Loucy (cell line): Measurements from ENCODE around the gene SNX14.

Source experiments
- H2AFZ ChIP-seq: fragments of 200-600 bp; sonication (generic); 2 replicates; pipeline ENCODE4 v1.6.0; 2016; ENCODE audit warnings: antibody characterized with exemption, mild to moderate bottlenecking, low read length, moderate library complexity
- H3F3A ChIP-seq: fragments of 200-600 bp; 2 replicates; pipeline ENCODE4 v1.6.0; 2016; ENCODE audit warnings: antibody characterized with exemption, low read depth, mild to moderate bottlenecking
- H3K27me3 ChIP-seq: fragments of 200-600 bp; sonication (generic); 2 replicates; pipeline ENCODE4 v1.6.1; 2014; ENCODE audit warnings: low read length, mild to moderate bottlenecking; ENCODE audit not compliant: insufficient read depth, poor library complexity, severe bottlenecking
- H3K36me3 ChIP-seq: fragments of 200-600 bp; sonication (generic); 2 replicates; pipeline ENCODE4 v1.6.1; 2016; ENCODE audit warnings: low read length; ENCODE audit not compliant: insufficient read depth
- H3K4me1 ChIP-seq: fragments of 200-600 bp; sonication (generic); 2 replicates; pipeline ENCODE4 v1.5.1; 2014; ENCODE audit warnings: low read length, mild to moderate bottlenecking; ENCODE audit not compliant: insufficient read depth, poor library complexity, severe bottlenecking
- H3K4me2 ChIP-seq: fragments of 200-600 bp; sonication (generic); 2 replicates; pipeline ENCODE4 v1.6.0; 2014; ENCODE audit warnings: antibody characterized with exemption, low read length, low read depth, mild to moderate bottlenecking; ENCODE audit not compliant: poor library complexity, severe bottlenecking
- H3K4me3 ChIP-seq: fragments of 200-600 bp; sonication (generic); 2 replicates; pipeline ENCODE4 v1.5.1; 2014; ENCODE audit warnings: low read length, mild to moderate bottlenecking, mixed read lengths; ENCODE audit not compliant: poor library complexity, severe bottlenecking
- H3K79me2 ChIP-seq: fragments of 200-600 bp; sonication (generic); 2 replicates; pipeline ENCODE4 v1.6.1; 2014; ENCODE audit warnings: low read length; ENCODE audit not compliant: insufficient read depth
- H3K9ac ChIP-seq: fragments of 200-600 bp; sonication (generic); 2 replicates; pipeline ENCODE4 v1.6.0; 2014; ENCODE audit warnings: mild to moderate bottlenecking, low read depth, low read length, moderate library complexity; ENCODE audit not compliant: poor library complexity, severe bottlenecking
- H3K9me2 ChIP-seq: fragments of 200-600 bp; sonication (generic); replicated peaks from 2 replicates; pipeline ENCODE4 v1.6.1; 2016; ENCODE audit warnings: low read depth, low read length, mixed read lengths
- H3K9me3 ChIP-seq: fragments of 200-600 bp; sonication (generic); 2 replicates; pipeline ENCODE4 v1.6.1; 2014; ENCODE audit warnings: mild to moderate bottlenecking, antibody characterized with exemption, low read length, low read depth; ENCODE audit not compliant: insufficient read depth
- H4K20me1 ChIP-seq: fragments of 200-600 bp; sonication (generic); 2 replicates; pipeline ENCODE4 v1.6.0; 2014; ENCODE audit warnings: antibody characterized with exemption, low read length, mild to moderate bottlenecking; ENCODE audit not compliant: insufficient read depth, poor library complexity, severe bottlenecking
- EZH2phosphoT487 ChIP-seq: fragments of 200-600 bp; IDR thresholded peaks from 2 replicates; pipeline ENCODE4 v1.6.1; 2018; ENCODE audit warnings: antibody characterized with exemption, mild to moderate bottlenecking, moderate library complexity, borderline replicate concordance
- TF ChIP-seq, protein P1 (sequence below): fragments of 200-600 bp; sonication (generic); conservative IDR thresholded peaks from 2 replicates; pipeline ENCODE4 v1.5.1; 2014; ENCODE audit warnings: mild to moderate bottlenecking, antibody characterized with exemption, low read length

Gene SNX14

DNA sequence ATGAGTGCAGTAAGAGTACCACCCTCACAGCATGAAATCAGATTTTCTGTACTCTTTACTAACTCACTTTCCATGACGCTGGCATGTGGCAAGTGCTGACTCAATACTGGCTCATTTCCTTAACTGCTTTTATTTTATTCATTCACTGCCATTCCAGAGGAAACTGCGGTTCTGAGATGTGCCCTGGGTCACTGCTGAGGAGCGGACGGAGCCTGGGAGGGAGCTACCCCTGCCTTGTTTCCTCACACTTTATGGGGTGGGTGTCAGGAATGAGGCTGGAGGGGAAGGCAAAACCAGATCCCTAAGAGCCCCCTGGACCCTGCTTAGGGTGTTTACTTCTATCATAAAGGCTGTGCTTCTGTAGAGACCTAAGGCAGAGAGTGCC is 129.4 kb downstream of the SNX14 start:
- Histone ChIP-seq H3F3A (peaks cover 4% of the 10 kb centered on the region; the same call in 1 of the 2 replicates), H3K27me3 (no peaks in the 10 kb centered on the region), H3K36me3 (no peaks in the 10 kb centered on the region), H3K4me3 (no peak overlapping the region), H3K79me2 (no peaks in the 10 kb centered on the region), H2AFZ (no peak overlapping the region), H3K9me2 (no peaks in the 10 kb centered on the region), H3K9me3 (no peaks in the 10 kb centered on the region), H3K4me2 (no peak overlapping the region), H3K9ac (no peak overlapping the region), H3K4me1 (peaks cover 56% of the 10 kb centered on the region), H4K20me1 (no peaks in the 10 kb centered on the region)
- TF ChIP-seq, protein P1, sequence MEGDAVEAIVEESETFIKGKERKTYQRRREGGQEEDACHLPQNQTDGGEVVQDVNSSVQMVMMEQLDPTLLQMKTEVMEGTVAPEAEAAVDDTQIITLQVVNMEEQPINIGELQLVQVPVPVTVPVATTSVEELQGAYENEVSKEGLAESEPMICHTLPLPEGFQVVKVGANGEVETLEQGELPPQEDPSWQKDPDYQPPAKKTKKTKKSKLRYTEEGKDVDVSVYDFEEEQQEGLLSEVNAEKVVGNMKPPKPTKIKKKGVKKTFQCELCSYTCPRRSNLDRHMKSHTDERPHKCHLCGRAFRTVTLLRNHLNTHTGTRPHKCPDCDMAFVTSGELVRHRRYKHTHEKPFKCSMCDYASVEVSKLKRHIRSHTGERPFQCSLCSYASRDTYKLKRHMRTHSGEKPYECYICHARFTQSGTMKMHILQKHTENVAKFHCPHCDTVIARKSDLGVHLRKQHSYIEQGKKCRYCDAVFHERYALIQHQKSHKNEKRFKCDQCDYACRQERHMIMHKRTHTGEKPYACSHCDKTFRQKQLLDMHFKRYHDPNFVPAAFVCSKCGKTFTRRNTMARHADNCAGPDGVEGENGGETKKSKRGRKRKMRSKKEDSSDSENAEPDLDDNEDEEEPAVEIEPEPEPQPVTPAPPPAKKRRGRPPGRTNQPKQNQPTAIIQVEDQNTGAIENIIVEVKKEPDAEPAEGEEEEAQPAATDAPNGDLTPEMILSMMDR, result no peak
- no peak for TF ChIP-seq EZH2phosphoT487

- no peaks in the 10 kb centered on the region for H4K20me1 ChIP-seq
- peaks cover 58% of the 10 kb centered on the region for H3K4me1 ChIP-seq
- peaks cover 4% of the 10 kb centered on the region; the same call in 1 of the 2 replicates for H3F3A ChIP-seq
- no peaks in the 10 kb centered on the region for H3K9me3 ChIP-seq
- H3K27me3 ChIP-seq, result no peaks in the 10 kb centered on the region
- no peaks in the 10 kb centered on the region for H3K36me3 ChIP-seq
- no peaks in the 10 kb centered on the region for H3K79me2 ChIP-seq
- no peak for TF ChIP-seq EZH2phosphoT487
- TF ChIP-seq, protein P1, result no peak
- no peak overlapping the region for H2AFZ ChIP-seq
- no peak overlapping the region for H3K4me2 ChIP-seq
- no peaks in the 10 kb centered on the region for H3K9me2 ChIP-seq
- no peak overlapping the region for H3K9ac ChIP-seq
- H3K4me3 ChIP-seq, result no peak overlapping the region
Observed at GRCh38 chr6:85463621-85464259, 129.9 kb downstream of the SNX14 start.

- H3K27me3 ChIP-seq, result no peaks in the 10 kb centered on the region
- H3K9ac ChIP-seq, result peak overlapping the region; percentile 58
- peaks cover 67% of the 10 kb centered on the region for H3K4me1 ChIP-seq
Observed at GRCh38 chr6:85462673-85463072, 131.0 kb downstream of the SNX14 start.

More at GRCh38 chr6:85462673-85463072, 131.0 kb downstream of the SNX14 start:
- H3K79me2 ChIP-seq, result no peaks in the 10 kb centered on the region
- TF ChIP-seq EZH2phosphoT487, result no peak
- TF ChIP-seq, protein P1, result no peak
- H3F3A ChIP-seq, result peaks cover 4% of the 10 kb centered on the region; the same call in 1 of the 2 replicates
- H2AFZ ChIP-seq, result 0 out of 2 replicates have a peak overlapping the region, but pooled peaks have one; percentile 60
- no peak overlapping the region for H3K4me3 ChIP-seq
- no peaks in the 10 kb centered on the region for H3K9me2 ChIP-seq
- no peaks in the 10 kb centered on the region for H3K36me3 ChIP-seq
- no peak overlapping the region for H3K4me2 ChIP-seq
- H4K20me1 ChIP-seq, result no peaks in the 10 kb centered on the region
- H3K9me3 ChIP-seq, result no peaks in the 10 kb centered on the region
